Natural killer cell (primary cell): Measurements from ENCODE around the gene MIOS. TPM values are rescaled to one million over a fixed set of nuclear protein-coding genes. Genes with fewer than 3 reads are reported as not detected.

Experiments used
- ATAC-seq, 3 donors: fragments of 150-1000 bp in 2 of 3; fragments of 200-7000 bp in 1 of 3; cut with Tn5 transposase; 1 replicate in 1 of 3; 2 replicates in 2 of 3; pipeline ENCODE4 v1.10.0; 2021; ENCODE audit warnings: mild to moderate bottlenecking in 2 of 3, moderate library complexity in 2 of 3
- DNase-seq, 2 donors: peaks; one replicate each; pipeline versions ENCODE4 v3.0.0 to v3.0.0-alpha.2; 2013 to 2021; ENCODE audit warnings: mixed read lengths in 1 of 2
- H3K27ac ChIP-seq: one replicate; pipeline ENCODE4 v1.5.1; 2013; ENCODE audit warnings: mild to moderate bottlenecking, low read length
- H3K27me3 ChIP-seq: one replicate; pipeline ENCODE4 v1.6.1; 2013; ENCODE audit warnings: low read length; ENCODE audit not compliant: control insufficient read depth, insufficient read depth
- H3K36me3 ChIP-seq: one replicate; pipeline ENCODE4 v1.6.1; 2013; ENCODE audit warnings: low read length; ENCODE audit not compliant: control insufficient read depth, insufficient read depth
- H3K4me1 ChIP-seq: one replicate; pipeline ENCODE4 v1.6.1; 2013; ENCODE audit warnings: low read length; ENCODE audit not compliant: control insufficient read depth, insufficient read depth
- H3K4me3 ChIP-seq: one replicate; pipeline ENCODE4 v1.5.1; 2013; ENCODE audit warnings: low read length
- H3K9me3 ChIP-seq: one replicate; pipeline ENCODE4 v1.6.1; 2013; ENCODE audit warnings: low read length; ENCODE audit not compliant: control insufficient read depth, insufficient read depth
- H3K27ac Mint-ChIP-seq, 2 donors: one replicate each; pipeline ENCODE4 v1.8.0; 2022; ENCODE audit warnings: mild to moderate bottlenecking in 2 of 2, mixed read lengths in 2 of 2, moderate library complexity in 1 of 2
- H3K27me3 Mint-ChIP-seq, 2 donors: one replicate each; pipeline ENCODE4 v1.8.0; 2022; ENCODE audit warnings: low read depth in 2 of 2, mixed read lengths in 2 of 2
- H3K36me3 Mint-ChIP-seq: one replicate; pipeline ENCODE4 v1.8.0; 2022; ENCODE audit warnings: mixed read lengths
- H3K4me1 Mint-ChIP-seq, 2 donors: one replicate each; pipeline ENCODE4 v1.8.0; 2022; ENCODE audit warnings: mixed read lengths in 2 of 2
- H3K4me3 Mint-ChIP-seq: one replicate; pipeline ENCODE4 v1.8.0; 2022; ENCODE audit warnings: mild to moderate bottlenecking, moderate library complexity, mixed read lengths
- H3K9me3 Mint-ChIP-seq, 2 donors: one replicate each; pipeline ENCODE4 v1.8.0; 2022; ENCODE audit warnings: mixed read lengths in 2 of 2
- WGBS: methylation state at CpG from one replicate; pipeline ENCODE4 v1.1.7; 2013; ENCODE audit warnings: missing lambda C conversion rate; ENCODE audit not compliant: insufficient coverage; 5-methylcytosine and 5-hydroxymethylcytosine counted together
- intact Hi-C: fragments of 100-400 bp; cut with micrococcal nuclease; formaldehyde crosslinking; loops from one replicate; pipeline ENCODE4 v1.14.2; 2022
- total RNA-seq, 4 donors: library from RNA; stranded (reverse); fragments of 120-200 nt in 1 of 4; gene quantifications; one replicate each; pipeline versions ENCODE4 v1.2.3 to v1.2.4, GENCODE V29; 2013 to 2022
- TF ChIP-seq, protein P1 (sequence below): fragments of 200-600 bp; IDR thresholded peaks from one replicate; pipeline ENCODE4 v1.8.0; 2022; ENCODE audit warnings: antibody characterized with exemption

Gene MIOS
- total RNA-seq, 3 donors from 2014 or later (not counting 1 experiment from before 2014, with no cell fraction given) = 23.5 to 30.9 (median 28.9) TPM

GRCh38 chr7:7584653-7585052, 18.0 kb downstream of the MIOS start:
- Histone ChIP-seq H3K9me3 (no peaks in the 10 kb centered on the region), H3K4me3 (no peak overlapping the region), H3K36me3 (peaks cover 1% of the 10 kb centered on the region), H3K27me3 (no peaks in the 10 kb centered on the region), H3K4me1 (no peaks in the 10 kb centered on the region), H3K27ac (no peak overlapping the region)
- ATAC-seq = no peak
- Mint-ChIP-seq H3K36me3 (no peaks in the 10 kb centered on the region), H3K27ac (no peak overlapping the region), H3K4me3 (no peak overlapping the region), H3K9me3 (no peaks in the 10 kb centered on the region), H3K27me3 (no peaks in the 10 kb centered on the region), H3K4me1 (peaks cover 6 to 7% of the 10 kb centered on the region in 2 donors)
- intact Hi-C loops = no loop called here
- TF ChIP-seq, protein P1, sequence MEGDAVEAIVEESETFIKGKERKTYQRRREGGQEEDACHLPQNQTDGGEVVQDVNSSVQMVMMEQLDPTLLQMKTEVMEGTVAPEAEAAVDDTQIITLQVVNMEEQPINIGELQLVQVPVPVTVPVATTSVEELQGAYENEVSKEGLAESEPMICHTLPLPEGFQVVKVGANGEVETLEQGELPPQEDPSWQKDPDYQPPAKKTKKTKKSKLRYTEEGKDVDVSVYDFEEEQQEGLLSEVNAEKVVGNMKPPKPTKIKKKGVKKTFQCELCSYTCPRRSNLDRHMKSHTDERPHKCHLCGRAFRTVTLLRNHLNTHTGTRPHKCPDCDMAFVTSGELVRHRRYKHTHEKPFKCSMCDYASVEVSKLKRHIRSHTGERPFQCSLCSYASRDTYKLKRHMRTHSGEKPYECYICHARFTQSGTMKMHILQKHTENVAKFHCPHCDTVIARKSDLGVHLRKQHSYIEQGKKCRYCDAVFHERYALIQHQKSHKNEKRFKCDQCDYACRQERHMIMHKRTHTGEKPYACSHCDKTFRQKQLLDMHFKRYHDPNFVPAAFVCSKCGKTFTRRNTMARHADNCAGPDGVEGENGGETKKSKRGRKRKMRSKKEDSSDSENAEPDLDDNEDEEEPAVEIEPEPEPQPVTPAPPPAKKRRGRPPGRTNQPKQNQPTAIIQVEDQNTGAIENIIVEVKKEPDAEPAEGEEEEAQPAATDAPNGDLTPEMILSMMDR = no peak
- 59% methylated on average over 1 of the region's 1 CpG for WGBS
- DNase-seq = no peak

- Histone ChIP-seq H3K4me3 (no peak overlapping the region), H3K27ac (no peak overlapping the region), H3K4me1 (no peaks in the 10 kb centered on the region), H3K36me3 (peaks cover 4% of the 10 kb centered on the region), H3K9me3 (no peaks in the 10 kb centered on the region), H3K27me3 (no peaks in the 10 kb centered on the region)
- ATAC-seq (no peak), DNase-seq (no peak)
- Mint-ChIP-seq H3K9me3 (no peaks in the 10 kb centered on the region), H3K27ac (no peak overlapping the region), H3K4me1 (peaks cover 11 to 14% of the 10 kb centered on the region in 2 donors), H3K27me3 (no peaks in the 10 kb centered on the region), H3K36me3 (no peaks in the 10 kb centered on the region), H3K4me3 (no peak overlapping the region)
- intact Hi-C loops = no loop called here
- WGBS = 98% methylated on average over 5 of the region's 5 CpGs
- TF ChIP-seq, protein P1 = no peak
Observed at GRCh38 chr7:7585241-7585928, 18.7 kb downstream of the MIOS start.

DNA sequence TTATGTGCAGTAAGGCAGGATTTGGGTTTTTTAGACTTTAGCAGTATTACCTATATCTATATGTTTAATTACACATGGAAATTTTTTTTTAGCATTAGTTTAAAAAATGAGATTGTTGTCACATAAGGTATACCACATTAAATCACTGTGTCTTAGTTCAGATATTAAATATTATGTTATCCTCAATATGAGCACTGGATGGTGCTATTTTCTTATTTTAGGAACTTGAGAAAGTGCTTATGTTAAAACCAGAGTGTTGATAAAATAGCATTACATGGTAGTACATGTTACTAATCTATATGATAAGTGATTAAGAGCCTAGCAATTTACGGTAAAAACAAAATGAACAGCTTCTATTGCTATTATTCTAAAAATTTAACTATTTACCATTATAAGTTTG, 28.8 kb downstream of the MIOS start:
- intact Hi-C loops = loop anchor here (1.0 to 5.0 kb wide), 5 partner anchors 442 to 702 kb away; no protein-coding TSS in a partner anchor
- H3K36me3 ChIP-seq = peaks cover 11% of the 10 kb centered on the region
- Mint-ChIP-seq H3K27ac (peak overlapping the region; percentile 58 to 68), H3K9me3 (no peaks in the 10 kb centered on the region), H3K4me3 (no peak overlapping the region), H3K27me3 (no peaks in the 10 kb centered on the region), H3K36me3 (no peaks in the 10 kb centered on the region), H3K4me1 (peaks cover 7 to 11% of the 10 kb centered on the region in 2 donors)
- peak in 1 of 2 donors; percentile 57 for DNase-seq
- H3K27ac ChIP-seq = no peak overlapping the region
- no peaks in the 10 kb centered on the region for H3K27me3 ChIP-seq
- H3K9me3 ChIP-seq = no peaks in the 10 kb centered on the region
- TF ChIP-seq, protein P1 = peak; percentile 67
- no peak overlapping the region for H3K4me3 ChIP-seq
- no CpG with 5 or more reads among the region's 1 CpG for WGBS
- H3K4me1 ChIP-seq = peaks cover 3% of the 10 kb centered on the region
- peak; percentile 58 to 65 (median 63) for ATAC-seq
